GM18517 (cell line): Measurements from ENCODE around the gene CELF2.

Source experiments
- ATAC-seq: cut with Tn5 transposase; IDR thresholded peaks from one replicate; pipeline ENCODE4 v1.9.1; 2021; ENCODE audit warnings: mild to moderate bottlenecking, moderate library complexity; ENCODE audit not compliant: unreplicated experiment

CELF2 gene

GRCh38 chr10:11093771-11094736 is 76.4 kb downstream of the CELF2 start:
- ATAC-seq: no peak

DNA sequence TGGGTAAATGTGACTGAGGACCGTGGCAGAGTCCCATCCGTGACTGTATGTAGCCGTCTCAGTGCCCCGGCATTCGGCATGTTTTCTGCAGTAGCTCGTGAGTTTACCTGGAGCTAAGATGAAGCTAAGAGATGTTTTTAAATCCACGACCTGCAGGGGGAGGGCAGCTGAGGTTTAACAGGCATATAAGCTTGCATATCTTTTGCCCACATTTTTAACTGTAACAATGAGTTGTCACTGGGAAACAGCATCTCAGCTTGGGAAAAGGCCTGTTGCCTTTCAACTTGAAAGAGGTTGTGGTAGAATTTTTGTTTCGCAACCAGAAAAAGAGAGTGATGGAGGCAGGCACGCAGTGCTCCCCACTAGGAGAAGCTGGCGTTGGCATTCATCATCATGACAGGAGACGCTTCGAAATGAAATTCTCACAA is 77.7 kb downstream of the CELF2 start:
- ATAC-seq: no peak

- no peak for ATAC-seq
Observed at GRCh38 chr10:11096422-11096821, 78.8 kb downstream of the CELF2 start.

DNA sequence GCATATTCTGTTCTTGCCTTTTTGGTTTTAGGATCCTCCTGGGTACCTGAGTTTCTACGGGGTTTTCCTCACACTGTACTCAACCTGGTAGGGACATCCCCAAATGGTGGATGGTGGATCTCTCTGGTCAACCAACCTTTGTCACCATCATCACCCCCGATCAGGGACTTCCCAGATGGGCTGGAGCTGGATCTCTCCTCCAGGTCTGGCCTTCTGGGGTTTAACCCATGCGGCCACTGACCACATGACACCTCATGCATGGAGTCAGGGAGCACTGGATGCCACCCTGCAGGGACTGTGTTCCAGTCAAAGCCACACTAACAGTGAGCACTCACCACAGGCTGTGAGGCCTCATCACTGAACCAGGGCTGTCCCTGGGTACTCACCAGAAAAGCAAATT is 80.0 kb downstream of the CELF2 start:
- ATAC-seq: no peak

DNA sequence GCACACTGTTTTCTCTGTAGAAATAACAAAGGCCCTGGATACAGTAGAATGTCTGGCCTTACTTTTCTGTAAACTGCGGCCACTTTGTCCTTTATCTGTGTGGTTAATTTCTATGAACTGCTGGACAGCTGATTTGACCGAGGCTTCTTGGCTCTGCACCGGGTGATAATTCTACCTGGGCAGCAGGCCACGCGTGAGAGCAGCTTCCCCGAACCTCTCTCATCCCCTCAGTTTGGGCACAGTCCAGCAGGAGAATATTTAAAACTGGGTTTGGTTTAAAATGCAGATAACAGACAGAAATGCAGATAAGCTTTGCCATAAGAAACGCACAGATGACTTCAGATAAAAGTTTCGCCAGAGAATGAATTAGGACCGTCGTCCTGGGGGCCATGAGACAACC is 81.0 kb downstream of the CELF2 start:
- ATAC-seq: no peak

DNA sequence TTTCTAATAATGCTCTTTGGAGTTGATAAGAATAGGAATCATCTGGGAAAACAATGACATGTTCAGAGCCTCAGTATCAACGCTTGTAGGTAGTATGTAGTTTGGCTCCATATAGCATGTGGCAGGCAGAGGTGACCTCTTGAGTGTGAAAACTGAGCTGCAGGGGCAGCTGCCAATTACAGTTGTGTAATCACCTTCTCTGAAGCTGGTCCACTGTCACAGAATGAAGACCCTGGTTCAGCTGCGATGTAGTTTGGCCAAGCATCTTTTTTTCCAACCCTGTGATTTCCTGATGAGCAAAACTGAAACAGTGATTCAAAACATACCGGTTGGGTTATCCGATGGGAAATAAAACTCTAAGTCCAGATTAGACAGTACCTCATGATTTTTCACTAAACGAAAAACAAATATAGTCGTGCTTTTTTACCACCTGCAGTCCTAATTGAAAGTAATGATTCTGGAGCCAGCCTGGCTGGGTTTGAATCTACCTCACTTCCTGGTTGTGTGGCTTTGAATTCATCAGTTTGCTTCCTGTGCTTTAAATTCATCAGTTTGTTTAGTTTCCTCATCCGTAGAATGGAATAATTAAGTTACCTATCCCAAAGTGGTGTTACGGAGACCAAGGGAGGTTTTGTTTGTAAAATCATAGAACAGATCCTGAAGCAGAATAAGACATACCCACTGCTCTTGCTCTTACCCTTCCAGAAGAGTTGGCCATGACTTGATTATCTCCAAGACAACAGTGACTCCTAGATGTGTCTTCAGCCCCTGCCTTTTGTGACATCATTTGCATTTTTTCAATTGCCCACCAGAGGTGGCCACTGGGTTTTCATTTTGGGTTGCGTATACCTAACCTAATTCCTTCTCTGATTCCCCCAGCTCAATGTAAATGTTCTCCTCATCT is 87.4 kb downstream of the CELF2 start:
- ATAC-seq: no peak

GRCh38 chr10:11105676-11106004 is 88.0 kb downstream of the CELF2 start:
- no peak for ATAC-seq

DNA sequence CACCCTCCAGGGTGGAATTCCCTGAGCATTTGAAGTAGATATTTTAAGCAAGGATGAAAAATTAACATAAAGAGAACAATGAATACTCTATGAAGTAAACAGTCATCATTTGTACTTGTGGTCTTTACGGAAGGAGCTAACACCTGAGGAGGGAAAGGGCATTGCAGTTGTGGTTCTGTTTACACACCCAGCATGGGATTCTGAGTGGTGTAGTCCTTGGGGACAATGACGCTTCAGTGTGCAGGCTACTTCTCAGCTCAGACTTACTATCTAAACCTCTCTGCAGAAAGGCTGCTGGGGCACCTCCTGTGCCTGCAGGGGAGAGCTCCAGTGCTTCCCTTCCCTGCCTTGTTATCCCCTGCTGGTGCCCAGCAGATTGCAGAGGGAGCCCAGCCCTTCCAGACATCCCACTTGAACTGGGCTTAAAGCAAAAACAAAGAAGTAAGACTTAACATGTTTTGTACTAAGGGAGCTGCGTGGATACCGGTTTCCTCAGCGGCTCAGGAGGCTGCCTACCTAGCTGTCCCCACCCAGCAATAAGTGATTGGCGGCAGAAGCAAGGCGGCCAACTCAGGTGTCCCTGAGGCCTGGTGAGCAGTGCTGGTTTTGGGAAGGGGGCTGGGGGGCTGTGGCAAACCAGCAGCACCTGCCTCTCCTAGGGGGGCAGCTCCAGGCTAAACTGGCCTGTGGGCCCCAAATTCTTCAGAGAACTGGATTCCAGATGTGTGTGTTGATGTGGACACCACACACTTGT is 89.1 kb downstream of the CELF2 start:
- peak; percentile 47 for ATAC-seq

- ATAC-seq: no peak
Observed at GRCh38 chr10:11107948-11108347, 90.3 kb downstream of the CELF2 start.

DNA sequence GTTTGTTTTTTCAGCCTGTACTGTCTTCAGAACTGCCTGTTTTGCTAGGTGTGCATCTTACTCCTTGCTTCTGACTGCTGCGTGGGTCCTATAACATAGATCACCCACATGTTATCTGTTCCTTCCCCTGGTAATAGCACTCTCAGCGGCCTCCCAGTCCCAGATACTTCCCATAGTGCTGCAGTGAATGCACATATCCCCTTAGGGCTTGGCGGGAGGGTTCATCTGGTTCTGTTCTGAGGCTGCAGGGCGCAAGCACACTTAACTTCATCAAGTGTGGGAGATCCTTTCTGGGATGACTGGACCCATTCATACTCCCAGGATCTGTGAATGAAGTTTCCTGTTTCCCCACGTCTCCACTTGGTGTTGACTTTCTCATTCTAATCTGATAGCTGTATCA is 90.7 kb downstream of the CELF2 start:
- no peak for ATAC-seq

GRCh38 chr10:11109590-11109989 is 91.9 kb downstream of the CELF2 start:
- ATAC-seq: no peak

DNA sequence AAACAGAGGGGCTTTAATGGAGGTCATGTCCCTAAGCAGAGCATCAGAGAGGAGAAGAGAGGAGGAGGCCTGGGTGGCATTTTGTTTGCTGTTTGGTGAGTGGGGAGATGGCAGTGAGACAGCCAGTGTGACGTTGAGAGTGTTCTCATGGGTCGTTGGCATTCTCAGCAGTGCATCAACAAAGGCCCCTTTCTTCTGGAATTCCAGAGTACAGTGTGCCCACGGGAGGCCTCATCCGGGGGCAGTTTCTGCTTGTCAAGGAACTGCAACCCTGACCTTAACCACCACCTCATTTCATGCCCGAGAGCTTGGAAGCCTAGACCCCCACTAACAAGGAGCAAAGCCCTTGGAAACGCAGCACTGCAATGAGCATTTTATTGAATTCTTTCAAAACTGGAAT is 92.9 kb downstream of the CELF2 start:
- ATAC-seq: no peak

DNA sequence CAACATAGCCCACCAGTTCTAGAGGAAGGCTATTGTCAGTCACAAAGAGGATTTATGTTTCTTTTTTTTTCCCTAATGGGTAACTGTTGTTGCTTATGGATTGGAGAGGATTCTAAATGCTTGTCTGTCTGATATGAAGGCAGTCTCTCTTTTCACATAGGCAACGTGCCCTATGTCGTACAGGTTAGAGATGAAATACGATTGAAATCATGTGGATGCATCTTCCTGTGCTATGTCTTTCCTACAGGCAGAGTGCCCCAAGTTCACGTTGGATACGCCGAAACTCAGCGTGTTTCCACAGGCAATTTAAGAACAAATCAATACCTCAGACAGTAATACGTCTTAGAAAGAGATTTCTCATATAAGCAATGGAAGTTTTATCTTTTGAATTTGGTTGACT is 93.8 kb downstream of the CELF2 start:
- no peak for ATAC-seq

DNA sequence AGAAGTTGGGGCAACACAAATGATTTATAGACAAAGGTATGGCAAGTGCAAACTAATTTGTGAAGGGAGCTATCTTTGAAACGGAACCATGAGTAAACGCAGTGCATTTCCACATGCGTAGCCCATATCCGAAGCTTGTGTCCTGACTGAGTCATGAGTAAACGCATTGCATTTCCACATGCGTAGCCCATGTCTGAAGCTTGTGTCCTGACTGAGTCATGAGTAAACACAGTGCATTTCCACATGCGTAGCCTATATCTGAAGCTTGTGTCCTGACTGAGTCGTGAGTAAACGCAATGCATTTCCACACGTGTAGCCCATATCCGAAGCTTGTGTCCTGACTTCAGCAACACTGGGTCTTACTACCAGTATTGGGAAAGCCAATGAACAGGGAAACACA is 95.0 kb downstream of the CELF2 start:
- ATAC-seq: no peak

DNA sequence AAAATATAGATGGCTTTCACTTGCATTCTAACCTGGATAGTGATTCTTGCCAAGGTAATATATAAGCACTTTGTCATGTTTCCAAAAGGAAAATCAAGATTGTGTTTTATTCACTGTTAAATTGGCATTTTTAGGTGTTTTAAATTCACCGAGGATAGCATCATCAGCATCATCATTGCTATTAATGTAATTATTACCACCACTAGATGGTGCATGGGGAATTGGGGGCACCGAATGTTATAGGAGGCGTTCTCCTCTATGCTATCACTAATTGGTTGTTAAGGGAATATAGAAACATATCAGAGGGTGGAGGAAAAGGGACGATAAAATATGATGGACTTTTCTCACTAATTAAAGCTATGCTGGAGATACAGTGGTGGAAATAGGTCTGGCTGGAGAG is 95.5 kb downstream of the CELF2 start:
- ATAC-seq: peak; percentile 83

GRCh38 chr10:11114269-11114668 is 96.6 kb downstream of the CELF2 start:
- no peak for ATAC-seq

GRCh38 chr10:11115337-11115736 is 97.7 kb downstream of the CELF2 start:
- no peak for ATAC-seq

DNA sequence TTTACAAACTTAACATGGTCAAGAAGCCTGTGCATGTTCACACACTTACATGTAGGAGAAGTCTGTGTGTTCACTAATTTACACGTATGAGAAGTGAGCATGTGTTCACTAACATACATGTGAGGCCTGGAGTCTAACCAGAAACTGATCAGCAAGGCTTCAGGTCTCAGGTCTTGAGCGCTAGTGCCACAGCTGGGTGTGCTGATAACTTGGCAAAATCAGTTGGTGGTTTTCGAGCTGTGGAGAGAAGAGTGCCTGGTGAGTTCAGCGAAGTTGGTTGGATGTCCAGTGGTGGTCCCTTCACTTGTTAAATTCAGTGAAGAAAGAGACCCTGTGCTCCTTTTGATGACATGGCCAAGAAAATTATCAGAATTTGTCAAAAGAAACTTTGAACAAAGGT is 98.7 kb downstream of the CELF2 start:
- ATAC-seq: no peak

- ATAC-seq: no peak
Observed at GRCh38 chr10:11116817-11117216, 99.1 kb downstream of the CELF2 start.

DNA sequence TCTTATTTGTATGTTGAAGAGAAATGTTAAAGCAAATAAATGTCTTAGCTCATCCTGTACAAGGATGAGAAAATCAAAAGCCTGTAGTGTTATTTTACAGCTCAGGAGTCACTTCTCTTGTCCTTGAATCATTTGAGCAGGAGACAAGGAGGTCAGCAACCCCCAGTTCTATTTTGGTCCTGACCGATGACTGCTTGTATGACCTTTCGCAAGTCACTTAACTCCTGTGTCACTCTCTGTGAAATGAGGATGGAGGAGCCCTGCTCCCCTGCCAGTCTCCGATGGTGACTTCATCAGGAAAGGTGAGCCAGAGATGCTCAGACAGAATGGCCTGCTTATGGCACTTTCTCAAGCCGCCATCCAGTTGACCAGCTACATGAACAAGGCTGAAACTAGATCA is 101.0 kb downstream of the CELF2 start:
- ATAC-seq: no peak

- ATAC-seq: no peak
Observed at GRCh38 chr10:11119843-11120242, 102.2 kb downstream of the CELF2 start.
